ENCODE data around the gene XRCC4. TPM values are rescaled to one million over a fixed set of nuclear protein-coding genes. Genes with fewer than 3 reads are reported as not detected.
A peak's percentile ranks its signal among the peaks of the same experiment; 100 is the strongest.
"Not testable (repeated sequence)": the region's sequence is repeated elsewhere in the genome, so short reads cannot be mapped to it uniquely, and the experiment has no call there.

Gene XRCC4
- 5.9 and 10.0 TPM in 2 replicates for total RNA-seq

- DNase-seq (ENCODE audit: extremely low read depth, low read depth, low spot score), result peak; percentile 90
Observed at GRCh38 chr5:83076742-83077661, at the start of gene XRCC4, which contains the start of gene TMEM167A. TSS of gene XRCC4 (plus strand) at chr5:83077547. CDS start at chr5:83104920, 27,373 bp downstream. TSS of gene TMEM167A (minus strand) at chr5:83077394. CDS start at chr5:83077323, 71 bp downstream.

GRCh38 chr5:83029912-83030311 lies 47.4 kb upstream of the XRCC4 start:
- no peak for DNase-seq (ENCODE audit: extremely low read depth, low read depth, low spot score)

GRCh38 chr5:83031381-83031780 lies 46.0 kb upstream of the XRCC4 start:
- no peak for DNase-seq (ENCODE audit: extremely low read depth, low read depth, low spot score)

GRCh38 chr5:83034036-83034435 lies 43.3 kb upstream of the XRCC4 start:
- DNase-seq (ENCODE audit: extremely low read depth, low read depth, low spot score), result no peak

- DNase-seq (ENCODE audit: extremely low read depth, low read depth, low spot score), result no peak
Observed at GRCh38 chr5:83034528-83035207, 42.7 kb upstream of the XRCC4 start.

- no peak for DNase-seq (ENCODE audit: extremely low read depth, low read depth, low spot score)
Observed at GRCh38 chr5:83035373-83036100, 41.8 kb upstream of the XRCC4 start.

GRCh38 chr5:83036991-83037575 lies 40.3 kb upstream of the XRCC4 start:
- no peak for DNase-seq (ENCODE audit: extremely low read depth, low read depth, low spot score)

GRCh38 chr5:83038924-83039323 lies 38.4 kb upstream of the XRCC4 start:
- no peak for DNase-seq (ENCODE audit: extremely low read depth, low read depth, low spot score)

- no peak for DNase-seq (ENCODE audit: extremely low read depth, low read depth, low spot score)
Observed at GRCh38 chr5:83042507-83042906, 34.8 kb upstream of the XRCC4 start.

- no peak for DNase-seq (ENCODE audit: extremely low read depth, low read depth, low spot score)
Observed at GRCh38 chr5:83044926-83045325, 32.4 kb upstream of the XRCC4 start.

- no peak for DNase-seq (ENCODE audit: extremely low read depth, low read depth, low spot score)
Observed at GRCh38 chr5:83048277-83048676, 29.1 kb upstream of the XRCC4 start.

- no peak for DNase-seq (ENCODE audit: extremely low read depth, low read depth, low spot score)
Observed at GRCh38 chr5:83048811-83049210, 28.5 kb upstream of the XRCC4 start.

GRCh38 chr5:83049370-83049885 lies 27.9 kb upstream of the XRCC4 start:
- no peak for DNase-seq (ENCODE audit: extremely low read depth, low read depth, low spot score)

GRCh38 chr5:83050723-83051340 lies 26.5 kb upstream of the XRCC4 start:
- no peak for DNase-seq (ENCODE audit: extremely low read depth, low read depth, low spot score)

GRCh38 chr5:83055166-83055565 lies 22.2 kb upstream of the XRCC4 start:
- no peak for DNase-seq (ENCODE audit: extremely low read depth, low read depth, low spot score)

- DNase-seq (ENCODE audit: extremely low read depth, low read depth, low spot score), result no peak
Observed at GRCh38 chr5:83058726-83059125, 18.6 kb upstream of the XRCC4 start.

- DNase-seq (ENCODE audit: extremely low read depth, low read depth, low spot score), result no peak
Observed at GRCh38 chr5:83059341-83059740, 18.0 kb upstream of the XRCC4 start.

GRCh38 chr5:83066548-83067110 lies 10.7 kb upstream of the XRCC4 start:
- no peak for DNase-seq (ENCODE audit: extremely low read depth, low read depth, low spot score)

- not testable (repeated sequence) for DNase-seq (ENCODE audit: extremely low read depth, low read depth, low spot score)
Observed at GRCh38 chr5:83067377-83067776, 10.0 kb upstream of the XRCC4 start.
